IMR-90 (cell line): ENCODE measurements around the gene SLC37A3.

Experiments used
- BHLHE40 ChIP-seq: fragments of 150-350 bp; IDR thresholded peaks from 2 replicates; pipeline ENCODE4 v1.6.1; 2016; ENCODE audit warnings: mild to moderate bottlenecking, low read depth, low read length
- CHD1 ChIP-seq: IDR thresholded peaks from 2 replicates; pipeline ENCODE4 v1.6.1; 2012; ENCODE audit warnings: low read depth, low read length, improper control_type of control experiment
- CTCF ChIP-seq: conservative IDR thresholded peaks from 2 replicates; pipeline ENCODE4 v1.5.1; 2012; ENCODE audit warnings: mild to moderate bottlenecking, low read depth, low read length, improper control_type of control experiment
- ELK1 ChIP-seq: fragments of 150-350 bp; IDR thresholded peaks from 2 replicates; pipeline ENCODE4 v1.6.1; 2016; ENCODE audit warnings: low read depth, mild to moderate bottlenecking, low read length, moderate library complexity, borderline replicate concordance
- MXI1 ChIP-seq: IDR thresholded peaks from 2 replicates; pipeline ENCODE4 v1.6.1; 2012; ENCODE audit warnings: low read depth, mild to moderate bottlenecking, low read length, moderate library complexity, borderline replicate concordance
- POLR2A ChIP-seq: IDR thresholded peaks from 2 replicates; pipeline ENCODE4 v1.6.1; 2012; ENCODE audit warnings: mild to moderate bottlenecking, low read depth, low read length
- RCOR1 ChIP-seq: IDR thresholded peaks from 2 replicates; pipeline ENCODE4 v1.6.1; 2012; ENCODE audit warnings: mild to moderate bottlenecking, low read length, improper control_type of control experiment; ENCODE audit not compliant: insufficient replicate concordance
- RFX5 ChIP-seq: IDR thresholded peaks from 2 replicates; pipeline ENCODE4 v1.8.0; 2012; ENCODE audit warnings: low read depth, mild to moderate bottlenecking, low read length, moderate library complexity

- no peak for TF ChIP-seq MXI1
- TF ChIP-seq CTCF, result no peak
- no peak for TF ChIP-seq ELK1
- no peak for TF ChIP-seq POLR2A
- no peak for TF ChIP-seq RCOR1
- TF ChIP-seq RFX5, result no peak
- TF ChIP-seq CHD1, result no peak
- TF ChIP-seq BHLHE40, result no peak
Measured at GRCh38 chr7:140389445-140389844, 8.9 kb downstream of the SLC37A3 start.
